Stimulated activated CD8-positive, alpha-beta memory T cell treated with anti-CD3 and anti-CD28 coated beads, Interleukin-4, amount 100 ng/mL, for 48 hours (primary cell): Measurements from ENCODE around the gene MX2.
A peak's percentile ranks its signal among the peaks of the same experiment; 100 is the strongest.
"Not testable (repeated sequence)": the region's sequence is repeated elsewhere in the genome, so short reads cannot be mapped to it uniquely, and the experiment has no call there.

Experiments
- DNase-seq: peaks from one replicate; pipeline ENCODE4 v3.0.0-alpha.2; 2020

Gene MX2

GRCh38 chr21:41419921-41420862 is 58.4 kb downstream of the MX2 start:
- DNase-seq, result peak; percentile 59

- DNase-seq, result not testable (repeated sequence)
Observed at GRCh38 chr21:41420998-41421397, 59.2 kb downstream of the MX2 start.

GRCh38 chr21:41422546-41423304 is 60.9 kb downstream of the MX2 start:
- no peak for DNase-seq

GRCh38 chr21:41423305-41423636 is 61.4 kb downstream of the MX2 start:
- not testable (repeated sequence) for DNase-seq

- no peak for DNase-seq
Observed at GRCh38 chr21:41425588-41425953, 63.7 kb downstream of the MX2 start.

GRCh38 chr21:41425954-41426675 is 64.3 kb downstream of the MX2 start, which contains the start of gene MX1:
TSS of gene MX1 (plus strand) at chr21:41426239. CDS start at chr21:41432071, 5,832 bp downstream.
- peak; percentile 89 for DNase-seq

- no peak for DNase-seq
Observed at GRCh38 chr21:41426676-41427404, 65.0 kb downstream of the MX2 start.

GRCh38 chr21:41427556-41427955 is 65.7 kb downstream of the MX2 start:
- no peak for DNase-seq

- DNase-seq, result no peak
Observed at GRCh38 chr21:41428311-41428710, 66.5 kb downstream of the MX2 start.

GRCh38 chr21:41428847-41429246 is 67.0 kb downstream of the MX2 start:
- DNase-seq, result no peak

- DNase-seq, result no peak
Observed at GRCh38 chr21:41429305-41429704, 67.5 kb downstream of the MX2 start.

- no peak for DNase-seq
Observed at GRCh38 chr21:41429925-41430491, 68.2 kb downstream of the MX2 start.

- DNase-seq, result no peak
Observed at GRCh38 chr21:41431788-41432548, 70.1 kb downstream of the MX2 start.

- DNase-seq, result no peak
Observed at GRCh38 chr21:41432562-41433460, 71.0 kb downstream of the MX2 start.

- DNase-seq, result no peak
Observed at GRCh38 chr21:41433566-41433965, 71.7 kb downstream of the MX2 start.

- DNase-seq, result no peak
Observed at GRCh38 chr21:41435706-41436105, 73.9 kb downstream of the MX2 start.

- DNase-seq, result no peak
Observed at GRCh38 chr21:41437729-41438128, 75.9 kb downstream of the MX2 start.

GRCh38 chr21:41438425-41439113 is 76.7 kb downstream of the MX2 start:
- DNase-seq, result no peak

- DNase-seq, result no peak
Observed at GRCh38 chr21:41439248-41439647, 77.4 kb downstream of the MX2 start.

GRCh38 chr21:41441546-41441945 is 79.7 kb downstream of the MX2 start:
- no peak for DNase-seq
